H1 (cell line): Measurements from ENCODE around the gene DGKD. TPM values are rescaled to one million over a fixed set of nuclear protein-coding genes. Genes with fewer than 3 reads are reported as not detected.

ENCODE experiments used
- CTCF ChIA-PET: fragments of 300-600 bp; sonication (Branson Sonifier 250); formaldehyde crosslinking; loops from one replicate; lab custom pipeline; 2021; ENCODE audit not compliant: partially characterized antibody; lab: Charles Lee
- POLR2A ChIA-PET: fragments of 300-600 bp; sonication (Branson Sonifier 250); formaldehyde crosslinking; loops from one replicate; lab custom pipeline; 2021; ENCODE audit warnings: inconsistent platforms; ENCODE audit not compliant: partially characterized antibody; lab: Charles Lee
- DNase-seq, 2 experiments: peaks; one replicate each; pipeline versions ENCODE4 v3.0.0 to v3.0.0-alpha.2; 2010 to 2022; ENCODE audit warnings: low spot score in 2 of 2, low read depth in 1 of 2, mixed read lengths in 1 of 2
- FAIRE-seq: peaks from 2 replicates; lab custom pipeline; 2011; peaks lifted over from hg19 to GRCh38; lab: Jason Lieb, UNC
- H2AFZ ChIP-seq: 2 replicates; pipeline ENCODE4 v1.8.1; 2012; ENCODE audit warnings: low read length, inconsistent platforms
- H2AK5ac ChIP-seq: 2 replicates; pipeline ENCODE4 v1.6.1; 2013; ENCODE audit warnings: low read depth, low read length
- H2BK120ac ChIP-seq: replicated peaks from 2 replicates; pipeline ENCODE3; 2013; ENCODE audit warnings: low read depth, low read length, inconsistent platforms
- H2BK12ac ChIP-seq: 2 replicates; pipeline ENCODE4 v1.6.1; 2013; ENCODE audit warnings: low read depth, low read length
- H2BK15ac ChIP-seq: 2 replicates; pipeline ENCODE4 v1.6.1; 2013; ENCODE audit warnings: low read length
- H2BK20ac ChIP-seq: 2 replicates; pipeline ENCODE4 v1.6.1; 2013; ENCODE audit warnings: low read length
- H2BK5ac ChIP-seq: 2 replicates; pipeline ENCODE4 v1.6.1; 2013; ENCODE audit warnings: low read depth, low read length
- H3K14ac ChIP-seq: 2 replicates; pipeline ENCODE4 v1.6.1; 2013; ENCODE audit warnings: inconsistent platforms; ENCODE audit not compliant: insufficient read length
- H3K18ac ChIP-seq: 2 replicates; pipeline ENCODE4 v1.6.1; 2013; ENCODE audit warnings: low read length; ENCODE audit errors: extremely low read depth
- H3K23ac ChIP-seq: 2 replicates; pipeline ENCODE4 v1.6.1; 2013; ENCODE audit warnings: inconsistent platforms; ENCODE audit not compliant: insufficient read length
- H3K23me2 ChIP-seq: 2 replicates; pipeline ENCODE4 v1.6.1; 2013; ENCODE audit warnings: low read depth, low read length
- H3K27ac ChIP-seq: 2 replicates; pipeline ENCODE4 v1.6.1; 2011; ENCODE audit warnings: low read depth, low read length, inconsistent platforms
- H3K27me3 ChIP-seq, 4 experiments: replicated peaks in 1 of 4; 1 replicate in 1 of 4; 2 replicates in 3 of 4; pipeline versions ENCODE4 v1.6.1 to v1.8.1; 2011 to 2013; ENCODE audit warnings: low read length in 3 of 4, mild to moderate bottlenecking in 3 of 4, inconsistent platforms in 2 of 4, mixed read lengths in 2 of 4, moderate library complexity in 1 of 4; ENCODE audit not compliant: control insufficient read depth in 3 of 4, insufficient read depth in 3 of 4; ENCODE audit errors: extremely low read depth in 1 of 4
- H3K36me3 ChIP-seq, 4 experiments: 2 replicates each; pipeline versions ENCODE4 v1.6.1 to v1.8.1; 2011 to 2013; ENCODE audit warnings: mild to moderate bottlenecking in 4 of 4, low read length in 3 of 4, moderate library complexity in 2 of 4, control low read depth in 1 of 4, inconsistent platforms in 1 of 4; ENCODE audit not compliant: insufficient read depth in 4 of 4, control insufficient read depth in 2 of 4
- H3K4ac ChIP-seq: replicated peaks from 2 replicates; pipeline ENCODE3; 2013; ENCODE audit warnings: low read length, low read depth, mixed read lengths, inconsistent platforms; ENCODE audit not compliant: insufficient read length
- H3K4me1 ChIP-seq, 4 experiments: replicated peaks in 1 of 4; 1 replicate in 1 of 4; 2 replicates in 3 of 4; pipeline versions ENCODE4 v1.6.1 to v1.8.1; 2011 to 2013; ENCODE audit warnings: low read length in 3 of 4, inconsistent platforms in 2 of 4, mixed read lengths in 1 of 4; ENCODE audit not compliant: insufficient read depth in 4 of 4, control insufficient read depth in 3 of 4
- H3K4me2 ChIP-seq, 2 experiments: 2 replicates each; pipeline versions ENCODE4 v1.6.1 to v1.8.1; 2011 to 2013; ENCODE audit warnings: low read depth in 2 of 2, low read length in 2 of 2, control low read depth in 1 of 2, inconsistent platforms in 1 of 2, mild to moderate bottlenecking in 1 of 2; ENCODE audit not compliant: insufficient read depth in 1 of 2
- H3K4me3 ChIP-seq, 4 experiments: fragments of 200-600, 300-600 bp in 1 of 4; sonication (generic), shearing (Covaris generic), sonication (Bioruptor Twin) in 1 of 4; 2 replicates each; pipeline versions ENCODE4 v1.5.1 to v1.8.1; 2011 to 2016; ENCODE audit warnings: low read length in 4 of 4, low read depth in 3 of 4, control low read depth in 2 of 4, inconsistent platforms in 2 of 4, mild to moderate bottlenecking in 2 of 4, mixed read lengths in 1 of 4, moderate library complexity in 1 of 4; ENCODE audit not compliant: insufficient read depth in 2 of 4; ENCODE audit errors: extremely low read depth in 1 of 4
- H3K56ac ChIP-seq: replicated peaks from 2 replicates; pipeline ENCODE3; 2013; ENCODE audit warnings: low read depth, mild to moderate bottlenecking, mixed read lengths, low read length, inconsistent platforms; ENCODE audit not compliant: insufficient read length
- H3K79me1 ChIP-seq: 2 replicates; pipeline ENCODE4 v1.6.1; 2013; ENCODE audit warnings: low read depth, low read length, control low read depth
- H3K79me2 ChIP-seq, 2 experiments: 2 replicates each; pipeline versions ENCODE4 v1.6.1 to v1.8.1; 2012 to 2013; ENCODE audit warnings: low read length in 2 of 2, mild to moderate bottlenecking in 2 of 2, inconsistent platforms in 1 of 2; ENCODE audit not compliant: insufficient read depth in 2 of 2, control insufficient read depth in 1 of 2
- H3K9ac ChIP-seq, 4 experiments: replicated peaks in 1 of 4; 1 replicate in 1 of 4; 2 replicates in 3 of 4; pipeline versions ENCODE4 v1.6.1 to v1.8.1; 2011 to 2013; ENCODE audit warnings: low read depth in 3 of 4, low read length in 3 of 4, control low read depth in 2 of 4, mild to moderate bottlenecking in 2 of 4, moderate library complexity in 2 of 4, inconsistent platforms in 1 of 4; ENCODE audit errors: extremely low read depth in 1 of 4
- H3K9me3 ChIP-seq, 2 experiments: 2 replicates each; pipeline versions ENCODE4 v1.6.1 to v1.8.1; 2012 to 2013; ENCODE audit warnings: mild to moderate bottlenecking in 2 of 2, moderate library complexity in 2 of 2, control low read depth in 1 of 2, inconsistent platforms in 1 of 2, low read depth in 1 of 2, low read length in 1 of 2, mixed read lengths in 1 of 2; ENCODE audit not compliant: insufficient read depth in 2 of 2
- H4K20me1 ChIP-seq, 2 experiments: replicated peaks in 1 of 2; 2 replicates each; pipeline versions ENCODE3 to v1.8.1; 2011 to 2013; ENCODE audit warnings: inconsistent platforms in 2 of 2, low read length in 2 of 2, mild to moderate bottlenecking in 1 of 2; ENCODE audit not compliant: insufficient read depth in 2 of 2, control insufficient read depth in 1 of 2
- H4K5ac ChIP-seq: 2 replicates; pipeline ENCODE4 v1.6.1; 2013; ENCODE audit warnings: low read length, low read depth, mixed read lengths, inconsistent platforms; ENCODE audit not compliant: insufficient read length
- H4K8ac ChIP-seq: 2 replicates; pipeline ENCODE4 v1.8.0; 2013; ENCODE audit warnings: mild to moderate bottlenecking, moderate library complexity, low read length, inconsistent platforms; ENCODE audit not compliant: insufficient read depth; ENCODE audit errors: extremely low read depth
- H4K91ac ChIP-seq: replicated peaks from 2 replicates; pipeline ENCODE3; 2013; ENCODE audit warnings: low read length, mixed read lengths, inconsistent platforms; ENCODE audit not compliant: insufficient read length
- ATF3 ChIP-seq: IDR thresholded peaks from 2 replicates; pipeline ENCODE4 v1.6.1; 2011; ENCODE audit warnings: low read depth, mild to moderate bottlenecking, low read length; ENCODE audit not compliant: insufficient read depth
- RXRA ChIP-seq: IDR thresholded peaks from 2 replicates; pipeline ENCODE4 v1.6.1; 2011; ENCODE audit warnings: low read depth, mild to moderate bottlenecking, low read length, moderate library complexity; ENCODE audit not compliant: insufficient read depth
- SIRT6 ChIP-seq: IDR thresholded peaks from one replicate; pipeline ENCODE4 v1.7.1; 2012; ENCODE audit warnings: low read length, inconsistent platforms
- SP4 ChIP-seq: IDR thresholded peaks from 2 replicates; pipeline ENCODE4 v1.6.1; 2012; ENCODE audit warnings: low read length, inconsistent platforms
- WGBS, 2 experiments: shearing (Covaris generic) in 1 of 2; methylation state at CpG; one replicate each; pipeline versions ENCODE4 v1.1.6 to v1.1.7; 2013 to 2015; ENCODE audit warnings: low lambda C conversion rate in 2 of 2, mixed read lengths in 2 of 2, inconsistent platforms in 1 of 2, low coverage in 1 of 2, missing lambda C conversion rate in 1 of 2; ENCODE audit not compliant: insufficient replicate concordance in 2 of 2, insufficient coverage in 1 of 2, insufficient read length in 1 of 2; ENCODE audit errors: extremely low coverage in 1 of 2, missing lambda C conversion rate in 1 of 2; 5-methylcytosine and 5-hydroxymethylcytosine counted together
- polyA plus RNA-seq, 7 experiments: library from polyadenylated mRNA; depleted of rRNA in 3 of 7; stranded (reverse) in 5 of 7; unstranded in 2 of 7; fragments of >200 nt in 5 of 7; fragments of 200-250 nt in 2 of 7; gene quantifications; 1 replicate in 5 of 7; 2 replicates in 1 of 7; 4 replicates in 1 of 7; pipeline versions ENCODE4 v1.2.1 to v1.2.3, GENCODE V29; 2011 to 2013; ENCODE audit warnings: missing spikeins in 2 of 7, mixed read lengths in 2 of 7
- total RNA-seq: library from RNA; stranded (reverse); fragmentation: NEBNext Ultra II Directional; extraction: Animal tissue kit (Norgen Biotek cat#: 25700); gene quantifications from 2 replicates; pipeline ENCODE4 v1.2.1, GENCODE V29; 2021

DGKD gene
- total and polyA plus RNA-seq, 2 of the 8 experiments (the other 6 are each of a cell fraction or from before 2014, with no cell fraction given): 7.7 to 30.9 TPM

GRCh38 chr2:233319256-233319655 lies 35.0 kb upstream of the DGKD start:
- H3K36me3 ChIP-seq: no peaks in the 10 kb centered on the region
- no peak overlapping the region for H2BK5ac ChIP-seq
- DNase-seq (no peak), FAIRE-seq (no peak)
- no peak overlapping the region for H3K56ac ChIP-seq
- 87% methylated on average over 5 of the region's 5 CpGs; no CpG with 5 or more reads in 1 of the 2 experiments for WGBS, 2 experiments
- no peak overlapping the region for H3K27ac ChIP-seq
- no peak overlapping the region for H4K5ac ChIP-seq
- no peak overlapping the region for H2AFZ ChIP-seq
- no peak overlapping the region for H3K9ac ChIP-seq
- H3K4me2 ChIP-seq: no peak overlapping the region
- H3K23me2 ChIP-seq: no peaks in the 10 kb centered on the region; the same call in 1 of the 2 replicates
- H3K4me1 ChIP-seq: no peaks in the 10 kb centered on the region
- H3K18ac ChIP-seq: no peak overlapping the region
- no peaks in the 10 kb centered on the region for H3K27me3 ChIP-seq
- H2AK5ac ChIP-seq: no peak overlapping the region
- TF ChIP-seq SP4: no peak
- no peak for TF ChIP-seq SIRT6
- TF ChIP-seq RXRA: no peak
- TF ChIP-seq ATF3: no peak
- ChIA-PET POLR2A (no interaction called here), CTCF (interaction anchor here (1.0 kb wide), 1 partner anchor 14 kb away, joined by 3 read pairs; no protein-coding TSS in a partner anchor)
- no peak overlapping the region for H2BK120ac ChIP-seq
- no peak overlapping the region for H3K4me3 ChIP-seq
- H4K20me1 ChIP-seq: no peaks in the 10 kb centered on the region
- no peak overlapping the region for H2BK12ac ChIP-seq
- H2BK15ac ChIP-seq: no peak overlapping the region
- no peak overlapping the region for H4K8ac ChIP-seq
- H3K14ac ChIP-seq: no peak overlapping the region
- no peaks in the 10 kb centered on the region for H3K79me1 ChIP-seq
- H3K79me2 ChIP-seq: no peaks in the 10 kb centered on the region
- no peak overlapping the region for H2BK20ac ChIP-seq
- H3K23ac ChIP-seq: no peak overlapping the region
- no peaks in the 10 kb centered on the region for H3K9me3 ChIP-seq
- H3K4ac ChIP-seq: no peak overlapping the region
- no peak overlapping the region for H4K91ac ChIP-seq
